Thymus (tissue), 11 donors: ENCODE results near the gene CSDE1. TPM values are rescaled to one million over a fixed set of nuclear protein-coding genes. Genes with fewer than 3 reads are reported as not detected.

ENCODE experiments used
- DNase-seq, 9 donors: peaks; one replicate each; pipeline ENCODE4 v3.0.0-alpha.2; 2013; ENCODE audit warnings: low spot score in 9 of 9, low read depth in 6 of 9, missing footprints in 1 of 9
- H3K27ac ChIP-seq, 2 donors: one replicate each; pipeline ENCODE4 v1.5.1; 2013; ENCODE audit warnings: control low read depth in 1 of 2, low read depth in 1 of 2, low read length in 1 of 2, mild to moderate bottlenecking in 1 of 2, moderate library complexity in 1 of 2
- H3K27me3 ChIP-seq, 2 donors: one replicate each; pipeline ENCODE4 v1.5.1; 2013; ENCODE audit warnings: low read length in 1 of 2; ENCODE audit not compliant: control insufficient read depth in 2 of 2, insufficient read depth in 1 of 2
- H3K36me3 ChIP-seq, 2 donors: one replicate each; pipeline ENCODE4 v1.5.1; 2013; ENCODE audit warnings: low read length in 1 of 2, mild to moderate bottlenecking in 1 of 2, moderate library complexity in 1 of 2; ENCODE audit not compliant: control insufficient read depth in 2 of 2, insufficient read depth in 2 of 2
- H3K4me1 ChIP-seq, 2 donors: one replicate each; pipeline ENCODE4 v1.5.1; 2013; ENCODE audit warnings: low read length in 2 of 2; ENCODE audit not compliant: control insufficient read depth in 2 of 2, insufficient read depth in 2 of 2
- H3K4me3 ChIP-seq, 2 donors: one replicate each; pipeline ENCODE4 v1.5.1; 2013; ENCODE audit warnings: low read length in 2 of 2, control low read depth in 1 of 2, mild to moderate bottlenecking in 1 of 2
- H3K9me3 ChIP-seq, 2 donors: one replicate each; pipeline ENCODE4 v1.5.1; 2013; ENCODE audit warnings: low read length in 1 of 2, mild to moderate bottlenecking in 1 of 2; ENCODE audit not compliant: control insufficient read depth in 2 of 2, insufficient read depth in 1 of 2
- WGBS: extraction: QIAGEN DNeasy Blood & Tissue Kit; methylation state at CpG from one replicate; pipeline ENCODE4 v1.1.7; 2013; 5-methylcytosine and 5-hydroxymethylcytosine counted together
- polyA plus RNA-seq: library from polyadenylated mRNA; stranded (reverse); fragments of 200-250 nt; gene quantifications from one replicate; pipeline ENCODE4 v1.2.3, GENCODE V29; 2013
- total RNA-seq: library from RNA; stranded (reverse); fragments of 120-200 nt; gene quantifications from one replicate; pipeline ENCODE4 v1.2.4, GENCODE V29; 2013
- donor health status: healthy.

CSDE1 gene
- total and polyA plus RNA-seq, 2 donors = 204 to 216 TPM

DNA sequence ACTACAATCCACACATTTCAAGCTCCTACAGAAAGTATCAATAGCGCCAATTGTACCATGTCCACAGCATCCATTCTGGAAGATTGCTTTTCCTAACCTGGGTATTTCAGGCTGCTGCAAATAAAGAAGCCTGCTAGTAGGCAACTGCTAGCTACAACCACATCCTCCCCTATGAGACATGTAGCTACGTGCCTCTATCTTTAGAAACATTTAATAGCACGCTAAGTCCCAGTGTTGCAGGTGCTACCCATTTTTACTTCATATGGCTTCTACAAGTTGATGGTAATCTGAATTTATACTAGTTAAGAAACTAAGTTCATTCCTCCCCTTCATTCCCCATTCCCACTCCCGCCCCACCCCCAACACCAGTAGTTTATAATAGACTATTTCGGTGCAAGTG is 55.0 kb downstream of the CSDE1 start:
- no peak overlapping the region for H3K4me3 ChIP-seq
- H3K27me3 ChIP-seq = no peaks in the 10 kb centered on the region
- H3K36me3 ChIP-seq = peaks cover 2 to 13% of the 10 kb centered on the region in 2 donors
- H3K27ac ChIP-seq = no peak overlapping the region
- no peak for DNase-seq
- H3K9me3 ChIP-seq = no peaks in the 10 kb centered on the region
- WGBS = 97% methylated on average over 5 of the region's 5 CpGs
- no peaks in the 10 kb centered on the region for H3K4me1 ChIP-seq

DNA sequence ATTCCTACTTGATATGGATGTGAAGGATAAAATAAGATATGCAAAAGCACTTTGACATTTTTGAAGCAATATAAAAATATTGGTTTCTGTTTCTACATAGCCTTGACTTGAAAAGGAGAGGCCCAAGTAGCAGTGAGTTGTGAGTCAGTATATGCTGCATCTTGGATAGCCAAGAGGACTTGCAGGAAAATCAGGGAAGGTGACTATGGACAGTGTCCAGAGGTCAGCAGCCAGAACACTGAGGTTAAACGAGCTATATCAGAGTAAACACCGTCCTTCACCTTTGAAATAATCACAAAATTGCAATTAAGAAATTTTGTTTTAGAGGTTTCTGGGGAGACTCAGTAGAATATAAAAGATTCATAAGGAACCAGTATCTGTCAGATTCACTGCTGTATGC is 55.9 kb downstream of the CSDE1 start:
- Histone ChIP-seq H3K4me1 (no peaks in the 10 kb centered on the region), H3K27me3 (no peaks in the 10 kb centered on the region), H3K9me3 (no peaks in the 10 kb centered on the region), H3K36me3 (peaks cover 0 to 5% of the 10 kb centered on the region in 2 donors), H3K27ac (no peak overlapping the region), H3K4me3 (no peak overlapping the region)
- no peak for DNase-seq
- 96% methylated on average over 2 of the region's 2 CpGs for WGBS

DNA sequence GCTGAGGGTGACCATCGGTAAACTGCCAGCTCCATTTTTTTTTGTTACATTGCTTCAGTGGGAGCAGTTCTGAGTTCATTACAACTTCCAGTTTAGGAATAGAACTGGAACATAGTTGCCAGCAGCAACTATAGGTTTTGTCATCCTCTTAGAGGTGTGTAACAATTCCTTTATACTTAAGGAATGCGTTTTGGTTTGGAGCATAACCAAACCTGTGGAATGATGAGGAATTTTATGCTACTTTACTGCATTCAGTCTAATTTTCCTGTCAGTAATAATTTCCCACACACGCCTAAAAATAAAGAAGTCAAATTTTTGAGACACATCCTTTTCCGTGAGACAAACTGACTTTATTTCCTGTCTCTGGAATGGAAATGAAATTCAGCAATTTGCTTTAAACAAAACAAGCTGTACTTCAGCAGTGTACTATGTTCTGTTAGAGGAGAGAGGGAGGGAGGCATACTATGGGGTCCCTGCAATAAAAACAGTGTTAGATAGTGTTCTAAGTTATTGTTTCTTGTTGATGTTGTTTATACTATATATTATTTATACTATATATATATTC is 57.7 kb downstream of the CSDE1 start:
- WGBS = 53% methylated on average over 4 of the region's 4 CpGs
- no peak overlapping the region for H3K4me3 ChIP-seq
- H3K36me3 ChIP-seq = no peaks in the 10 kb centered on the region
- H3K9me3 ChIP-seq = no peaks in the 10 kb centered on the region
- DNase-seq = no peak
- H3K4me1 ChIP-seq = no peaks in the 10 kb centered on the region
- no peak overlapping the region for H3K27ac ChIP-seq
- no peaks in the 10 kb centered on the region for H3K27me3 ChIP-seq

DNA sequence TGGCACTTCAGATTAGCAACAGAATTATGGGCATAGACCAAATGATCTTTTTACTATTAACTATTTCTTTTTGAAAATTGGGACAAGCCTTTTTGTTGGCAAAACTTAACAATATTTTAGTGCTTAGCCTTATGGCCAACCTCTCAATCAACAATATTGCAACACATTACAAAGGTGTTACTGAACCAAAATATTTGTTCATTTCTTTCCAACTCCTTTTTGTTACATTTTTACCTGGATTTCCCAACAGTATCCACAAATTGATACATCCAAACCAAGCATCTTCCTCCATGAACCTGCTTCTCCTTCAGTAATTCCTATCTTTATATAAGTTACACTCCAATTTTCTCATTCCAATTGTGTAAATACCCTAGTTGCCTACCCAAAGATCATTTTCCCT is 61.0 kb downstream of the CSDE1 start:
- Histone ChIP-seq H3K27me3 (no peaks in the 10 kb centered on the region), H3K9me3 (no peaks in the 10 kb centered on the region), H3K36me3 (no peaks in the 10 kb centered on the region), H3K4me1 (no peaks in the 10 kb centered on the region), H3K4me3 (no peak overlapping the region), H3K27ac (no peak overlapping the region)
- no peak for DNase-seq

DNA sequence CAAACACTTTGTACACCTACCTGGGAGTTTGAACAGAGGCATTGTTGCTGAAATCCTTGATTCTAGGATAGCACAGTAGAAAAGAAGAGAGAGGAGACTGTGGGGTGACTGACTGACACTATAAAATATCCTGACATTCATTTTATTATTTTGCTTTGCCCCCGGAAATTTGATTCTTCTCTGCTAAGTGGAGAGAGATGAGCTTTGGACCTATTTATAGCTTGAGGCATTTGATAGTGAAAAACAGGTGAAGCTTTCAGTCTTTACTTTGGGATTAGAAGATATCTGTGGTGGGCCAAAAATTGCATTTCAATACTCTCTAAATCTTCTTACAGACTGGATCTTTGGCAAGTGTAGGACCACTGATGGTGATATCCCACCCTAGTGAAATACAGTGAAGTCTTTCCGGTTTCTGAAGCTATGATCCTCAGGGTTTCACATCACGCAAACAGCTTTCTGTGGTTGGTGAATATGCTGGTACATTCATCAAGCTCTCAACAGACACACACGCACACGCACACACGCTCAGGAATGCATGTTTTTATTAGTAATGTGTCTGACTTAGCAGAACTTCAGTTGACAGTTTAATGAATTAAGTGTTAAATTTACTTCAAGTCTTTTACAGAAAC is 62.2 kb downstream of the CSDE1 start, which contains the start of gene AMPD1:
TSS of gene AMPD1 (minus strand) at position 117 of the 629 bp plus-strand sequence. CDS start at position 42, 75 bp downstream.
- Histone ChIP-seq H3K4me3 (no peak within 1 kb of the TSS), H3K27ac (no peak within 1 kb of the TSS), H3K4me1 (no peaks in the 10 kb centered on the region), H3K27me3 (no peaks in the 10 kb centered on the region), H3K9me3 (no peaks in the 10 kb centered on the region), H3K36me3 (no peaks in the 10 kb centered on the region)
- no peak for DNase-seq
- WGBS = 94% methylated on average over 6 of the region's 6 CpGs

DNA sequence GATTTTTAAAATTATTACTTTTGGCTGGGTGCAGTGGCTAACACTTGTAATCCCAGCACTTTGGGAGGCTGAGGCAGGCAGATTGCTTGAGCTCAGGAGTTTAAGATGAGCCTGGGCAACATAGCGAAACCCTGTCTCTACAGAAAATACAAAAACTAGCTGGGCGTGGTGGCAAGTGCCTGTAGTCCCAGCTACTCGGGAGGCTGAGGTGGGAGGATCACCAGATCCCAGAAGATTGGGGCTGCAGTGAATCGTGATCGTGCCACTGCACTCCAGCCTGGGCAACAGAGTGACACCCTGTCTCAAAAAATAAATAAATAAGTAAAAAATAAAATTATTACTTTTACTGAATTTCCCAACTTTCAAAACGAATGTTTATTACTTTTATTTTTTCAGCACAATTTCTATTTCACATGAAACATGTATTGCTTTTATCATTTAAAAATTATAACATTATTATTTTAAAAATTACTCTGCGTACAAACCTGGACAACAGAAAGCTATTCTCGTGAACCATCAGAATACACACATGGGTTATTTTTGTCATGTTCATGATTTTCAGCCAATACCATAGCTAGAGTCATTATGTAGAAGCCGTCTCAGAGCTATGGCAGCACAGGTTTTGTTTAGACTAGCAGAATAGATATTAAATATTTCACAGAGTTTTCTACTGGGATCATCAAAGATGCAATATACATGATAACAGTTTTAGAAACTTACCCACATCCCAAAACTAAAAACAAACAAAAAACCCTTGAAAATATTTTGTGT is 63.1 kb downstream of the CSDE1 start:
- 96% methylated on average over 9 of the region's 9 CpGs for WGBS
- no peak overlapping the region for H3K4me3 ChIP-seq
- no peak overlapping the region for H3K27ac ChIP-seq
- no peaks in the 10 kb centered on the region for H3K36me3 ChIP-seq
- no peaks in the 10 kb centered on the region for H3K9me3 ChIP-seq
- no peak for DNase-seq
- no peaks in the 10 kb centered on the region for H3K4me1 ChIP-seq
- no peaks in the 10 kb centered on the region for H3K27me3 ChIP-seq

DNA sequence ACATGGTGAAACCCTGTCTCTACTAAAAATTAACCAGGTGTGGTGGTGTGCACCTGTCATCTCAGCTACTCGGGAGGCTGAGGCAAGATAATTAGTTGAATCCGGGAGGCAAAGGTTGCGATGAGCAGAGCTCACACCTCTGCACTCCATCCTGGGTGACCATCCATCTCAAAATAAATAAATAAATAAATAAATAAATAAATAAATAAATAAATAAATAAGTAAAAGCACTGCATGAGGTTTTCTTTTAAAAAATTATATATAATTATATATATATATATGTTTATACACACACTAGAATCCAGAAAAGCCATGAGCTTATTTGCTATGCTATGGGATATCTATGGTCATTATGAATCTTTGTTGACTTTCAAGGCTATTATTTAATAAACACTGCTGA is 64.8 kb downstream of the CSDE1 start:
- no peaks in the 10 kb centered on the region for H3K27me3 ChIP-seq
- H3K9me3 ChIP-seq = no peaks in the 10 kb centered on the region
- DNase-seq = no peak
- 93% methylated on average over 3 of the region's 3 CpGs for WGBS
- no peaks in the 10 kb centered on the region for H3K4me1 ChIP-seq
- H3K4me3 ChIP-seq = no peak overlapping the region
- H3K27ac ChIP-seq = no peak overlapping the region
- H3K36me3 ChIP-seq = no peaks in the 10 kb centered on the region

DNA sequence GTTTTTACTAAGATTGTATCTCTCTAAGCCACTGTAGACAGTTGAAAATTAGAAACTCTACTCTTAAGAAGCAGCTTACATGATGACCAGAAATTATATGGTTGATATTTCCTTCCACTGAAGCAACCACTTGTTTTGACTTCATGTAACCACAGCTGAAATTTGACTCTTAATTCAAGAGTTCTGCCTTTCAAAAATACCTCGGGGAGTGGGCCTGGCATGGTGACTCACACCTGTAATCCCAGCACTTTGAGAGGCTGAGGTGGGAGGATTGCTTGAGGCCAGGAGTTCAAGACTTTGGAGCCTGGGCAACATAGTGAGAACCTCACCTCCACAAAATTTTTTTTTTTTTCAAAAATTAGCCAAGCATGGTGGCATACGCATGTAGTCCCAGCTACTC is 66.7 kb downstream of the CSDE1 start:
- DNase-seq = no peak
- no peaks in the 10 kb centered on the region for H3K36me3 ChIP-seq
- no peaks in the 10 kb centered on the region for H3K27me3 ChIP-seq
- H3K27ac ChIP-seq = no peak overlapping the region
- H3K4me1 ChIP-seq = no peaks in the 10 kb centered on the region
- whole genome bisulfite sequencing = 87% methylated on average over 2 of the region's 2 CpGs
- H3K9me3 ChIP-seq = no peaks in the 10 kb centered on the region
- H3K4me3 ChIP-seq = no peak overlapping the region

DNA sequence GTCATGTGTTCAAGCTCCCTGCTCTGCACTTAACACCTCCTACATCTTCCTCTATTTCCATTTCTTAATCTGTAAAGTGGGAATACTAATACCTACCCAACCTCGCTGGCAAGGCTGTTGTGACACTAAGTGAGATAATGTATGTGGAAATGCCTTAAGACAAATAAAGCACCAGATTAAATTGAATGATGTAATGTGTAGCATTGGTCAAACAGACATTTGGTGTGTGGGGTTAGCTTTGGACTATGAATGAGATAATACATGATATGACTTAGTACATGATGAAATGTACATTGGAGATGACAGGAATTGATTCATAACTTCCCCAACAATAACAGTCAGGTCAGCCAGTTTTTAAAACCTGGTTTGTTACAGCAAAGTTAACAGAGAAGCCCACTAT is 67.6 kb downstream of the CSDE1 start:
- Histone ChIP-seq H3K27me3 (no peaks in the 10 kb centered on the region), H3K4me1 (no peaks in the 10 kb centered on the region), H3K36me3 (no peaks in the 10 kb centered on the region), H3K27ac (no peak overlapping the region), H3K9me3 (no peaks in the 10 kb centered on the region), H3K4me3 (no peak overlapping the region)
- no peak for DNase-seq
- WGBS = 92% methylated on average over 1 of the region's 1 CpG
